Measurements from ENCODE around the gene PPP2R3A.
"Not testable (repeated sequence)": the region's sequence is repeated elsewhere in the genome, so short reads cannot be mapped to it uniquely, and the experiment has no call there.

GRCh38 chr3:136119783-136120182 is 154.3 kb downstream of the PPP2R3A start:
- TF ChIP-seq CTCF, POLR2A (IDR thresholded peaks at IDR 0.05): not testable (repeated sequence)
